Right renal pelvis (tissue), 4 donors: ENCODE measurements around the gene SPOCK3. TPM values are rescaled to one million over a fixed set of nuclear protein-coding genes. Genes with fewer than 3 reads are reported as not detected.
A peak's percentile ranks its signal among the peaks of the same experiment; 100 is the strongest.
"Not testable (repeated sequence)": the region's sequence is repeated elsewhere in the genome, so short reads cannot be mapped to it uniquely, and the experiment has no call there.

Source experiments
- DNase-seq, 4 donors: peaks; one replicate each; pipeline ENCODE4 v3.0.0-alpha.2; 2013; ENCODE audit warnings: low read depth in 4 of 4, low spot score in 3 of 4, missing footprints in 1 of 4
- polyA plus RNA-seq, 4 donors: library from polyadenylated mRNA; unstranded; fragments of 120-200 nt; gene quantifications; one replicate each; pipeline ENCODE4 v1.2.1, GENCODE V29; 2013; ENCODE audit not compliant: insufficient read length in 4 of 4

SPOCK3 gene
- polyA plus RNA-seq, 4 donors = 8.5 to 17.4 (median 11.9) TPM

- DNase-seq = no peak
Measured at GRCh38 chr4:166838975-166839614, 395.2 kb downstream of the SPOCK3 start.

GRCh38 chr4:166836865-166837264, 397.4 kb downstream of the SPOCK3 start:
- DNase-seq = no peak

GRCh38 chr4:166827629-166828028, 406.7 kb downstream of the SPOCK3 start:
- DNase-seq = no peak

- no peak for DNase-seq
Measured at GRCh38 chr4:166827167-166827566, 407.1 kb downstream of the SPOCK3 start.

GRCh38 chr4:166823848-166824247, 410.4 kb downstream of the SPOCK3 start:
- no peak for DNase-seq

GRCh38 chr4:166823126-166823525, 411.2 kb downstream of the SPOCK3 start:
- no peak for DNase-seq

- no peak for DNase-seq
Measured at GRCh38 chr4:166822386-166822785, 411.9 kb downstream of the SPOCK3 start.

- DNase-seq = peak in 1 of 4 donors; percentile 7
Measured at GRCh38 chr4:166816890-166817289, 417.4 kb downstream of the SPOCK3 start.

- DNase-seq = no peak
Measured at GRCh38 chr4:166808380-166808779, 425.9 kb downstream of the SPOCK3 start.

GRCh38 chr4:166802346-166802745, 431.9 kb downstream of the SPOCK3 start:
- no peak for DNase-seq

- no peak for DNase-seq
Measured at GRCh38 chr4:166798126-166798525, 436.2 kb downstream of the SPOCK3 start.

GRCh38 chr4:166777760-166778159, 456.5 kb downstream of the SPOCK3 start:
- no peak for DNase-seq

- no peak for DNase-seq
Measured at GRCh38 chr4:166763018-166763417, 471.3 kb downstream of the SPOCK3 start.

GRCh38 chr4:166741742-166742141, 492.6 kb downstream of the SPOCK3 start:
- DNase-seq = no peak

GRCh38 chr4:166739215-166739614, 495.1 kb downstream of the SPOCK3 start:
- not testable (repeated sequence) for DNase-seq

- no peak for DNase-seq
Measured at GRCh38 chr4:166737430-166737829, 496.9 kb downstream of the SPOCK3 start.

- no peak for DNase-seq
Measured at GRCh38 chr4:166735553-166735952, 498.7 kb downstream of the SPOCK3 start.

GRCh38 chr4:166734797-166735196, 499.5 kb downstream of the SPOCK3 start:
- no peak for DNase-seq

- DNase-seq = no peak
Measured at GRCh38 chr4:166733686-166734085, 500.6 kb downstream of the SPOCK3 start.

GRCh38 chr4:166726832-166727231, 507.5 kb downstream of the SPOCK3 start:
- no peak for DNase-seq

- no peak for DNase-seq
Measured at GRCh38 chr4:166724369-166724768, 509.9 kb downstream of the SPOCK3 start.

- DNase-seq = no peak
Measured at GRCh38 chr4:166723532-166724140, 510.7 kb downstream of the SPOCK3 start.
